Measurements from ENCODE around the gene C1orf174. TPM values are rescaled to one million over a fixed set of nuclear protein-coding genes. Genes with fewer than 3 reads are reported as not detected.

Gene C1orf174
- total RNA-seq, 1 donor from 2014 or later: 14.4 TPM

- intact Hi-C loops (cut with micrococcal nuclease): no loop called here
- DNase-seq (no peak), ATAC-seq (no peak)
These were observed 12.1 kb upstream of the C1orf174 start for GRCh38 chr1:3911981-3912808.

DNA sequence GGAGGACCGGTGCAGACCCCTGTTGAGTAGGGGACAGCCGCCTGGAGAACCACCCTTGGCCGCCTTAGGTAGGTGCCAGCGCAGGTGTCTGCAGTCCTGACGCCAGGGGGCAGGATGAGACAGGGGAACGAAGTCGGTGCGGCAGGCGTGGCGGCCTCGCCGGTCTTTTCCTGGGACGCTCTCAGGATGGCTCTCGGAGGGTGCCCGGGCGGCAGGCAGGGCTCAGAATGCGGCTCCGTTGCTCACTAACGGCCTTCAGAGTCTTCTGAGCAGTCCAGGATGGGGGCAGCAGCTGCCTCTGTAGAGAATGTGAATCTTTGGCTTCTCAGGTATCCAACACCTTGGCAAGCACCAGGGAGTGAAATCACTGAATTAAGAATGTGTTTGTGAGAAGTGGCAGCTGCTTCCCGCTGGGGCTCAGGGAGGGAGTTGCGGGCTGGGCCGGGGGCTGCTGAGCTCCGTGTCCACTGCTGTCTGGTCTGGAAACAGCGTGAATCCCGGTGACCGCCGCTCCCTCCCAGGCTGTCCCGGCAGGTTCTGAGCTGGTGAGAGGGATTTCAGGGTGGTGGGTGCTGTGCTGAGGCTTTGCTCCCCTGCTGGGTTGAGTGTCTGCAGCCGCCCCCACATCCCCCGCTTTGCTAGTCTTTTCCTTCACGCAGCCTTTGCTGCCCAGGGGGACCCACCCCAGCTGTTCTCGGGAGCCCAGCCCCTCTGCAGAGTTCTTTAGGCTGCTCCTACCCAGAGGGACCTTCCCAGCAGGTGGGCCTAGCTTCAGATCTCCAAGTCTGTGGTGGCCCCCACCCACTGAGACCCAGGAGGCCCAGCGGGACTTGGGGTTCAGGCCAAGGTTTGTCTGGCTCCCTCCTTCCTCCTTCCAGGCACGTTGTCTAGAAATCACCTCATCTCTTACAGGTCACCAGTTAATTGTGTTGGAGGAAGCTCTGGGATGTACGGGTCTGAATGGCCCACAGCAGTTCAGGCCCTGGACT is 11.1 kb upstream of the C1orf174 start:
- intact Hi-C loops (cut with micrococcal nuclease): no loop called here
- ATAC-seq (peak; percentile 82), DNase-seq (peak; percentile 77)

GRCh38 chr1:3910049-3910731 is 10.1 kb upstream of the C1orf174 start:
- intact Hi-C loops (cut with micrococcal nuclease): no loop called here
- no peak for ATAC-seq
- no peak for DNase-seq

DNA sequence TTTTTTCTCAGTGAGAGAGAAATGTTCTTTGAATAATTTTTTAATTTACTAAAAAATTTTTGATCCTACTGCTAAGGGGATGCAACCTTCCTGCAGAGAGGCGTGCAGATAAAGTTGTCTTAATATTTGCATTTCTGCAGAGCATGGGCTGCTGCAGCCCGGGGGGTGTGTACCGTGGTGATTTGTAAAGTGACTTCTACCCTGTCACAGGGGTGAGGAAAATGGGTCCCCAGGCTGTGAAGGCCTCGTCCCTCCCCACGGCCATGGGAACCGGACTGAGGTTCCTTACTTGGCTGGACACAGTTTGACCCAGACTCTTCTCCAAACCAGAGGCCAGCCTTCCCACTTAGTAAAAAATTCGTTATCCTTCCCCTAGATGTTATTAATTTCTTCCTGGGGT is 9.5 kb upstream of the C1orf174 start:
- intact Hi-C loops (cut with micrococcal nuclease): no loop called here
- DNase-seq (no peak), ATAC-seq (no peak)

- intact Hi-C loops (cut with micrococcal nuclease): no loop called here
- no peak for DNase-seq
- ATAC-seq: no peak
These were observed 8.9 kb upstream of the C1orf174 start for GRCh38 chr1:3908886-3909517.

- DNase-seq: no peak
- no peak for ATAC-seq
- intact Hi-C loops (cut with micrococcal nuclease): no loop called here
These were observed 7.6 kb upstream of the C1orf174 start for GRCh38 chr1:3907621-3908165.

- DNase-seq (no peak), ATAC-seq (no peak)
- intact Hi-C loops (cut with micrococcal nuclease): no loop called here
These were observed 7.0 kb upstream of the C1orf174 start for GRCh38 chr1:3907031-3907534.

GRCh38 chr1:3906672-3907020 is 6.6 kb upstream of the C1orf174 start:
- DNase-seq (no peak), ATAC-seq (no peak)
- intact Hi-C loops (cut with micrococcal nuclease): no loop called here

GRCh38 chr1:3905953-3906671 is 6.0 kb upstream of the C1orf174 start:
- DNase-seq (no peak), ATAC-seq (no peak)
- intact Hi-C loops (cut with micrococcal nuclease): no loop called here

GRCh38 chr1:3905266-3905952 is 5.3 kb upstream of the C1orf174 start:
- DNase-seq (no peak), ATAC-seq (no peak)
- intact Hi-C loops (cut with micrococcal nuclease): no loop called here

GRCh38 chr1:3904843-3905185 is 4.7 kb upstream of the C1orf174 start:
- intact Hi-C loops (cut with micrococcal nuclease): no loop called here
- no peak for DNase-seq
- ATAC-seq: no peak

GRCh38 chr1:3904006-3904842 is 4.2 kb upstream of the C1orf174 start:
- intact Hi-C loops (cut with micrococcal nuclease): no loop called here
- DNase-seq (no peak), ATAC-seq (no peak)

- intact Hi-C loops (cut with micrococcal nuclease): no loop called here
- no peak for ATAC-seq
- DNase-seq: no peak
These were observed 3.3 kb upstream of the C1orf174 start for GRCh38 chr1:3903141-3904005.

GRCh38 chr1:3902571-3903091 is 2.6 kb upstream of the C1orf174 start:
- DNase-seq (no peak), ATAC-seq (no peak)
- intact Hi-C loops (cut with micrococcal nuclease): no loop called here

DNA sequence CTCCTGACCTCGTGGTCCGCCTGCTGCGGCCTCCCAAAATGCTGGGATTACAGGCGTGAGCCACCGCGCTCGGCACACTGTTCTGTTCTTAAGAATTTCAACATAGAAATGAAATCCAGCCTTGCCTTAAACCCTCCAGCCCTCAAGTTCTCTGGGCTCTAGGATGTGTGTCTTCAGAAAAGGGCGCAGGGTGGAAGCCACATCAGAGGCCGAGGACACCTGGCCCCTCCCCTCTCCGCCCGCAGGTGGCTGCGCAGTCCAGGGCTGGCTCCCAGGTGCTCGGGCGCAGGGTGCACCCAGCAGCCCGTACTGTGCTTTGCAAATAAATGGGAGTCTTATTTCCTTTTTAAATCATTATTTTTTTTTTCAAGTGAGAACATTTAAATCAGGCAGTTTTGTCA is 2.0 kb upstream of the C1orf174 start:
- intact Hi-C loops (cut with micrococcal nuclease): no loop called here
- no peak for ATAC-seq
- no peak for DNase-seq
